ENCODE measurements around the gene SPOP. TPM values are rescaled to one million over a fixed set of nuclear protein-coding genes. Genes with fewer than 3 reads are reported as not detected.

The SPOP gene
- total RNA-seq, 1 experiment from 2014 or later = 79.9 TPM

DNA sequence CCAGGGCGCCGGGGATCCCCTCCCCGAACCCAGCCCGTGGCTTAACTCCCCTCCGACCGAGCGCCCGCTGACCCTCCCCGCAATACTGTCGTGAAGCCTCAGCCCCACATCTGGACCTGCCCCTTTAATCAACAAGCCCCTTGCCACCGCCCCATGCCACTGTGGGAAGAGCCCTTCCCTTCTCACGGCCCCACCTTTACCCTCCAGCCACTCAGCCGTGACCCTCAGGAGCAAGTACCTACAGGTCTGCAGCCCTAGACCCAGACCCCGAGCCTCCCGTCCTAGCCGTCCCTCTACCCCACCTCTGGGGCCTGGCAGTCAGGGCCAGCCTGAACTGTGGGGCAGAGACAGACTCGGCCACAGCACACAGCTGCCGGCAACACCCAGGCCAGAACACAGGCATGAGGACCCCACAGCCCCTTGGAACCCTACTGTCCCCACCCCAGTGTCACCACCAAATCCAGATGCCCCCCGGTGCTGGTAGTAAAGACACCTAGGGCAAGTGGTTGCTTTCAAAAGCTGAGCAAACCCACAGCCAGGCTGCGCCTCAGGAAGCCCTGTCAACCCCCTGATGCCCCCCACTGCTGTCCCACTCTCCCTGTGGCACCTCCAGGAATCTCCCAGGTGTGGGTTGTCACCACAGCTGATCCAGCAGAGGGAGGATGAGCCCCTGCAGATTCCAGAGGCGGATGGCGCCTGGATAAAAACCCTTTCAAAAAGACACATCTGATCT, 100.8 kb downstream of the SPOP start:
- Mint-ChIP-seq H3K36me3 (ENCODE audit: insufficient read depth, unreplicated experiment) (peaks cover 10% of the 10 kb centered on the region), H3K27ac (ENCODE audit: unreplicated experiment) (no peak overlapping the region), H3K27me3 (ENCODE audit: unreplicated experiment) (peaks cover 99% of the 10 kb centered on the region), H3K4me3 (ENCODE audit: low read depth, unreplicated experiment) (peak overlapping the region; percentile 62), H3K4me1 (ENCODE audit: low read depth, unreplicated experiment) (peaks cover 10% of the 10 kb centered on the region), H3K9me3 (ENCODE audit: low read depth, unreplicated experiment) (no peaks in the 10 kb centered on the region)
- DNase-seq = no peak
- TF ChIP-seq, protein P1, sequence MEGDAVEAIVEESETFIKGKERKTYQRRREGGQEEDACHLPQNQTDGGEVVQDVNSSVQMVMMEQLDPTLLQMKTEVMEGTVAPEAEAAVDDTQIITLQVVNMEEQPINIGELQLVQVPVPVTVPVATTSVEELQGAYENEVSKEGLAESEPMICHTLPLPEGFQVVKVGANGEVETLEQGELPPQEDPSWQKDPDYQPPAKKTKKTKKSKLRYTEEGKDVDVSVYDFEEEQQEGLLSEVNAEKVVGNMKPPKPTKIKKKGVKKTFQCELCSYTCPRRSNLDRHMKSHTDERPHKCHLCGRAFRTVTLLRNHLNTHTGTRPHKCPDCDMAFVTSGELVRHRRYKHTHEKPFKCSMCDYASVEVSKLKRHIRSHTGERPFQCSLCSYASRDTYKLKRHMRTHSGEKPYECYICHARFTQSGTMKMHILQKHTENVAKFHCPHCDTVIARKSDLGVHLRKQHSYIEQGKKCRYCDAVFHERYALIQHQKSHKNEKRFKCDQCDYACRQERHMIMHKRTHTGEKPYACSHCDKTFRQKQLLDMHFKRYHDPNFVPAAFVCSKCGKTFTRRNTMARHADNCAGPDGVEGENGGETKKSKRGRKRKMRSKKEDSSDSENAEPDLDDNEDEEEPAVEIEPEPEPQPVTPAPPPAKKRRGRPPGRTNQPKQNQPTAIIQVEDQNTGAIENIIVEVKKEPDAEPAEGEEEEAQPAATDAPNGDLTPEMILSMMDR (IDR thresholded peaks at IDR 0.05; ENCODE audit: unreplicated experiment) = no peak
- no TSS peak for BruUV-seq (replicated peaks)
- CTCF ChIA-PET = no interaction called here
- intact Hi-C loops (cut with micrococcal nuclease; ENCODE audit: unreplicated experiment) = no loop called here

DNA sequence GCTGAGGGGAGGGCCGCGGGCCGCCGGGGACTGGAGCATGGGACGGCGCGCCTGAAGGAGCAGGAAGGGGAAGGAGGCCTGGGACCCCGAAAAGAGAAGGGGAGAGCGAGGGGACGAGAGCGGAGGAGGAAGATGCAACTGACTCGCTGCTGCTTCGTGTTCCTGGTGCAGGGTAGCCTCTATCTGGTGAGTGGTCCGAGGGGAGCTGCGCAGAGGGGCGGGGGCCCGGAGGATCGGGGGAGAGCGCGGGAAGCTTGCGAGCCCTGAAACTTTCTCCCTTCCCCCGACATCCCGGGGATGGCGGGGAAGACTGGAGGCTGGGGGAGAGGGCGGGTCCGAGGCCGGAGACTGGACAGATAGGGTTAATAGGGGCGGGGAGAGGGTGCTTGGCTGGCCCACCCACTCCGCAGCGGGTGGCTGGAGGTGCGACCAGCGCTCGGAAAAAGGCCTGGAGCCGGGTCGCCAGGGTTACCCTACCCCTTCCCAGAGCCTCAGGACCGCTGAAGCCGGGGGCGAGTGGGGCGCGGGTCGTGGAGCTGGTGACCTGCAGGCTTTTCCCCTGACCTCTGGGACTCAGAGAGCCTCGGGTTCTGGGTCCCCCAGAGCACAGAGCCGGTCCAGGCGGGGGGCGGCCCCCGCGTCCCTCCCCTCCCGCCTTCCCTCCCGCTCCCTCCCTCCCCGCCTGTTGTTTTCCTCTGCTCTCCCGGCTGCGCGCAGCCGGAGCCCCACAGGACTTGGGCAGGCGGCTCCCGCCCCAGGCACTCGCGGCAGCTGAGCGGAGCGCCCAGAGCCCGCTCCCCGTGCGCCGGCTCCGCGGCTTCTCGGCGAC, 101.6 kb downstream of the SPOP start:
- H3K36me3 Mint-ChIP-seq (ENCODE audit: insufficient read depth, unreplicated experiment) = peaks cover 10% of the 10 kb centered on the region
- DNase-seq = peak; percentile 35
- intact Hi-C loops (cut with micrococcal nuclease; ENCODE audit: unreplicated experiment) = no loop called here
- TF ChIP-seq, protein P1 (IDR thresholded peaks at IDR 0.05; ENCODE audit: unreplicated experiment) = no peak
- H3K4me1 Mint-ChIP-seq (ENCODE audit: low read depth, unreplicated experiment) = peaks cover 10% of the 10 kb centered on the region
- peak overlapping the region; percentile 62 for H3K4me3 Mint-ChIP-seq (ENCODE audit: low read depth, unreplicated experiment)
- H3K9me3 Mint-ChIP-seq (ENCODE audit: low read depth, unreplicated experiment) = no peaks in the 10 kb centered on the region
- peaks cover 100% of the 10 kb centered on the region for H3K27me3 Mint-ChIP-seq (ENCODE audit: unreplicated experiment)
- CTCF ChIA-PET = interaction anchor here (0.7 to 2.1 kb wide), 2 partner anchors 10 to 304 kb away, joined by 3 to 6 read pairs; no protein-coding TSS in a partner anchor
- no peak overlapping the region for H3K27ac Mint-ChIP-seq (ENCODE audit: unreplicated experiment)
- no TSS peak for BruUV-seq (replicated peaks)

DNA sequence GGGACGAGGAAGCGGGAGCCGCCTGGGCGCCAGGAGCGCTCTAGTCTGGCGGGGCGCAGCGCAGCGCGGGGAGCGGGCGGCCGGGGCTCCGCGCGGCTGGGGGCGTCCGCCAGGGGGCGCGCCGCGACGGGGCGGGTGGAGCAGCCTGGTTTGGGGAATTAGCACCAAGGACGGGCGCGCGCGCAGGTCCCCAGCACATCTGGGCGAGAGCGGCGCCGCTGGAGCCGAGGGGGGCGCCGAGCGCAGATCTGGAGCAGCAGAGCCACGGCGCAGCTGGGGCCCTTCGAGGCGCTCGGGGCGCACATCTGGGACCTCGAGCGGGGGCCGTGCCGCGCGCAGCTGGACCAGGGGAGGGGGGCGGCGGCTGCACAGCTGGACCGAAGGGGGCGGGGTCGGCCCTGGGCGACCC, 102.2 kb downstream of the SPOP start, which contains the start of gene NXPH3:
NXPH3 (plus strand) TSS at position 193 of the 409 bp plus-strand sequence. CDS start 349 bp downstream, outside the sequence.
- peaks cover 13% of the 10 kb centered on the region for H3K36me3 Mint-ChIP-seq (ENCODE audit: insufficient read depth, unreplicated experiment)
- intact Hi-C loops (cut with micrococcal nuclease; ENCODE audit: unreplicated experiment) = no loop called here
- H3K27me3 Mint-ChIP-seq (ENCODE audit: unreplicated experiment) = peaks cover 100% of the 10 kb centered on the region
- DNase-seq = peak; percentile 90
- CTCF ChIA-PET = interaction anchor here (0.6 to 2.1 kb wide), 2 partner anchors 9 to 128 kb away, joined by 3 to 6 read pairs; no protein-coding TSS in a partner anchor
- H3K4me3 Mint-ChIP-seq (ENCODE audit: low read depth, unreplicated experiment) = peak within 1 kb of the TSS; percentile 62
- no TSS peak for BruUV-seq (replicated peaks)
- H3K27ac Mint-ChIP-seq (ENCODE audit: unreplicated experiment) = no peak within 1 kb of the TSS
- no peaks in the 10 kb centered on the region for H3K9me3 Mint-ChIP-seq (ENCODE audit: low read depth, unreplicated experiment)
- TF ChIP-seq, protein P1 (IDR thresholded peaks at IDR 0.05; ENCODE audit: unreplicated experiment) = peak; percentile 65
- H3K4me1 Mint-ChIP-seq (ENCODE audit: low read depth, unreplicated experiment) = peaks cover 10% of the 10 kb centered on the region

DNA sequence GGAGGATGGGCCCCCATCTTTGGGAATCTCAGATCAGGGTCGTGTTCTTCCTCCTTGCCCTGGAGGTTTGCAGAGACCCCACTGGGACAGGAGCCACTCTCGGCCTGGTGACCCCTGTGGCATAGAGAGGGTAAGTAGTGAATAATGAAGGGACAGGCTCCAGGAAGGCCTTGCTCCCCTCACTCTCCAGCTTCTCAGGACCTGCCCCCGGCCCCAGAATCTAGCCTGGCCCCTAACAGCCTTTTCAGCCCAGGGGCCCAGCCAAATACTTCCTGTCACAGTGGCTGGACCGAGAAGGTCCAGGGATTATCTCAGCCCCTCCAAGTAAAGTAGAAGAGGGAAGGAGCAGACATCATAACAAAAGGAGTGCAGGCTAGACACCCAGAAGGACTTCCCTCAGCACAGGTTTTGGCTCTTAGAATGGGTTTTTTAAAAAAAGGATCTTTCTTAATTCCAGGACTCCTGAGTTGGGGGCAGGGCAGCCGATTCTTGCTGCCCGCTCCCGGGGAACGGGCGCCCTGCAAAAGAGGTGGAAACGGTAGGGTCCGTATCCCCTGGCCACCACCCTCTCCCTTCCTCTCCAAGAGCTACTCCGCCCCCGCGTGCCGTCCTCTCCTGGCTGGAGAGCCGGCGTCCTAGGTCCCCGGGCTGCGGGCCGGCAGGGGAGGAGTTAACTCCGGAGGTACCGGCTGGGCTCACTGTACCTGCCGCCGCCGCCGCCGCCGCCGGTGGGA, 102.8 kb downstream of the SPOP start:
- Mint-ChIP-seq H3K27me3 (ENCODE audit: unreplicated experiment) (peaks cover 100% of the 10 kb centered on the region), H3K27ac (ENCODE audit: unreplicated experiment) (no peak overlapping the region), H3K4me3 (ENCODE audit: low read depth, unreplicated experiment) (peak overlapping the region; percentile 62), H3K9me3 (ENCODE audit: low read depth, unreplicated experiment) (no peaks in the 10 kb centered on the region), H3K36me3 (ENCODE audit: insufficient read depth, unreplicated experiment) (peaks cover 18% of the 10 kb centered on the region), H3K4me1 (ENCODE audit: low read depth, unreplicated experiment) (peaks cover 10% of the 10 kb centered on the region)
- BruUV-seq (replicated peaks) = no TSS peak
- intact Hi-C loops (cut with micrococcal nuclease; ENCODE audit: unreplicated experiment) = no loop called here
- CTCF ChIA-PET = interaction anchor here (0.6 to 2.1 kb wide), 4 partner anchors 9 to 129 kb away, joined by 3 to 6 read pairs (median 5); no protein-coding TSS in a partner anchor
- DNase-seq = no peak
- TF ChIP-seq, protein P1 (IDR thresholded peaks at IDR 0.05; ENCODE audit: unreplicated experiment) = no peak
